Chondrocyte (in vitro differentiated cells): ENCODE results near the gene AP1G2. TPM values are rescaled to one million over a fixed set of nuclear protein-coding genes. Genes with fewer than 3 reads are reported as not detected.

Source experiments
- DNase-seq: peaks from one replicate; pipeline ENCODE4 v3.0.0; 2021; ENCODE audit warnings: mixed read lengths, low spot score
- H3K27ac Mint-ChIP-seq: one replicate; pipeline ENCODE4 v1.8.0; 2021; ENCODE audit warnings: mild to moderate bottlenecking, moderate library complexity, mixed read lengths; ENCODE audit not compliant: unreplicated experiment
- H3K27me3 Mint-ChIP-seq: 2 replicates; pipeline ENCODE4 v1.8.0; 2021; ENCODE audit warnings: low read depth, mixed read lengths
- H3K36me3 Mint-ChIP-seq: 2 replicates; pipeline ENCODE4 v1.8.0; 2021; ENCODE audit warnings: low read depth, mixed read lengths
- H3K4me1 Mint-ChIP-seq: 2 replicates; pipeline ENCODE4 v1.8.0; 2021; ENCODE audit warnings: low read depth, mild to moderate bottlenecking, mixed read lengths
- H3K4me3 Mint-ChIP-seq: one replicate; pipeline ENCODE4 v1.8.0; 2021; ENCODE audit warnings: mild to moderate bottlenecking, moderate library complexity, mixed read lengths; ENCODE audit not compliant: unreplicated experiment
- H3K9me3 Mint-ChIP-seq: 2 replicates; pipeline ENCODE4 v1.8.0; 2021; ENCODE audit warnings: low read depth, mixed read lengths
- CTCF ChIP-seq: fragments of 200-600 bp; sonication (generic); IDR thresholded peaks from 2 replicates; pipeline ENCODE4 v1.5.0; 2021; ENCODE audit warnings: antibody characterized with exemption, mild to moderate bottlenecking, moderate library complexity
- total RNA-seq: library from RNA; stranded (reverse); gene quantifications from 3 replicates; pipeline ENCODE4 v1.2.1, GENCODE V29; 2021

Gene AP1G2
- total RNA-seq, 1 donor from 2014 or later = 16.4 TPM

- Mint-ChIP-seq H3K27ac (no peak overlapping the region), H3K27me3 (no peaks in the 10 kb centered on the region), H3K9me3 (no peaks in the 10 kb centered on the region), H3K4me1 (peaks cover 22% of the 10 kb centered on the region), H3K36me3 (peaks cover 6% of the 10 kb centered on the region), H3K4me3 (no peak overlapping the region)
- peak; percentile 37 for DNase-seq
- TF ChIP-seq CTCF = no peak
Measured at GRCh38 chr14:23561259-23561658, 6.3 kb downstream of the AP1G2 start.

DNA sequence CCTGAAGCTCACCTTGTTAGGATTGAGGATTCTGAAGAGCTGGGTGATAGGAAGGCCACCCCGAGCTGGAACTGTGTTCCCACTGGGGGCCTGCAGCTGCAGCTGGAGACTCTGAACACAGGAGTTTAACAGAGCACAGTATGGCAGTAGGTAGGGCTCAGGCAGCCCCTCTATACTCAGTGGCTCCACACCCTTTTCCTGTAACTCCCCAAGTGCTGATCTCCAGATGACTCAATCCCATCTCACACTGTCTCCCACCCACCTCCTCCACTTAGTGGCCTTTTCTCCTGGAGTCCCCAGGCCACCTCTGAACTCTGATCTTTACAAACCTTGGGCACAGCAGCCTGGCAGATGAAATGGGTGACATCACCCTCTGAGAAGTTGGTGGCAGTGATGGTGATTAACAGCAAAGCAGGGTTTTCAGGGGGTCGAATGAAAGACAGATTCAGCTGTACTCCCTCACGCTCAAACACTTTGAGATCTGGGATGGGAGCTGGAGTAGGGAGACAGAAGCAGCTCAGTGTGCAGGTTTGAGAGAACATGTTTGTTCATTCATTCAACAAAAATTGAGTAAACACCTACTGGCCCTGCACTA lies 7.6 kb downstream of the AP1G2 start:
- Mint-ChIP-seq H3K4me3 (no peak overlapping the region), H3K4me1 (peaks cover 27% of the 10 kb centered on the region), H3K27ac (no peak overlapping the region), H3K27me3 (no peaks in the 10 kb centered on the region), H3K9me3 (no peaks in the 10 kb centered on the region), H3K36me3 (peaks cover 6% of the 10 kb centered on the region)
- no peak for TF ChIP-seq CTCF
- DNase-seq = no peak

DNA sequence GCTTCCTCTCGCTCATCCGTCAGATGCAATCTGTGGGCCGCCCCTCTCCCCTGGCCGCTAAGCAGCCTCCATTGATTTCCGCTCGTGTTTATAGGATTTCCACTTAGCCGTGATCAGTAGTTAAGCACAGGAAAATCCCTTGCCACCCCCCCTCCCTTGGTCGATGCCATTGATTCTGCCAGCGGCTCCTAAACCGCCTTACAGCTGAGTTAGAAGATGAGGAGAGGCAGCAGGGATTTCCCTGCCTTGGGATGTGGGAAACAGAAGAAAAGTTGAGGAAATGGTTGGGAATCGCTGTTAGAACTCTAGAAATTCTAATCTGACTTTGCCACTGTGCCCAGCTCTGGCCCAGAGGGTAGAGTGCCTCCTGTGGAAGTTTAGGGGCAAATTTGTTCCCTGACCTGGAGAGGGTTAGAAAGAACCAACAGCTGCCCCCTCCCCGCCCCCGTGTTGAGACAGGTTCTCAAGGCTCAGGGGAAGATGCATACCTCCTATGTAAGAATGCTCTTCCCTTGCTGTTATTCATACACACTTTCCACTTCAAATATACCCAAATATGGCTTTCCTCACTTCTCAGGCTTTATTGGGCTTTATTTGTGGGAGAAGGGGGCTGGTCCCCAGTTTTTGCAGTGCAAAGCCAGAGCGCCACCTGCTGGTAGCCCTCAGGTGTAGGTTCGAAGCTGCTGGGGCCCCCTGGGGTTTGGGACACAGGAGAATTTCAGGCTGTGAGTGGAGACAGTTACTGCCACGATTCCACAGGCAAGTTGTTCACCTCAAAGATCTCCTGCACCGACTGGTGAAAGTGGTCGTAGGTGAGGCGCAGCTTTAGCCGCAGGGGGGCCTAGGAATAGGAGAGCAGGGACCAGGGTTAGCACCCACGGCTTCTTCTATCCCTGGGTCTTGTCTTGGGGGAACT lies 8.3 kb downstream of the AP1G2 start:
- Mint-ChIP-seq H3K4me3 (no peak overlapping the region), H3K36me3 (peaks cover 6% of the 10 kb centered on the region), H3K27me3 (no peaks in the 10 kb centered on the region), H3K27ac (no peak overlapping the region), H3K4me1 (peaks cover 31% of the 10 kb centered on the region), H3K9me3 (no peaks in the 10 kb centered on the region)
- peak; percentile 40 for DNase-seq
- peak; percentile 92 for TF ChIP-seq CTCF

DNA sequence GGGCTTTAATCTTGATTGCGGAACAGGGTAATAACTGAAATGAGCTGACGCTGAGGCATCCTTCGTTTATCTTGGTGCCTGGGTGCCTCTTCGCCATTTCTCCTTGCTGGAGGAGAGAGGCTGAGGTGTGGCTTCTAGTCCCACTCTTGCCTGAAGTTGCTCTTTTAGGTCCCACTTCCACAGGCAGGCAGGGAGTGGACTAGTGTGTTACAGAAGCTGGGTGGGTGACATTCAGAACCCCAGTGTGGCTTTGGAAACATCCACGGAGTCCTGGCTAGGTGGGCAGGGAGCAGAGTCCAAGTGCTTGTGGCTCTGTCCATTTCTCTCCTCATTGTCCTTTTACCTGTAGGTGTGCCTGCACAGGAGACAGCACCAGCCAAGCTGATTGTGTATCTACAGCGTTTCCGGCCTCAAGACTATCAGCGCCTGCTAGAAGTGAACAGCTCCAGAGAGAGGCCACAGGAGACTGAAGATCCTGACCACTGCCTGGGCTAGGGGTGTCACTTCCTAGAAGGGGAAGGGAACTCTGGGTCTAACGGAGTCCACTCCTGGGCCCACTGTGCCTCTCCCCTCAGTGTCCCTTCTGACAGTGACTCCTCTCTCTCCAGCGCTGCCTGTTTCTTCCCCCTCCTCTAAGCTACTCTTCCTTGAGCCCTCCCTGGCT lies 9.1 kb downstream of the AP1G2 start:
- DNase-seq = peak; percentile 36
- Mint-ChIP-seq H3K4me1 (peaks cover 31% of the 10 kb centered on the region), H3K27me3 (no peaks in the 10 kb centered on the region), H3K36me3 (peaks cover 6% of the 10 kb centered on the region), H3K27ac (no peak overlapping the region), H3K9me3 (no peaks in the 10 kb centered on the region), H3K4me3 (no peak overlapping the region)
- no peak for TF ChIP-seq CTCF

DNA sequence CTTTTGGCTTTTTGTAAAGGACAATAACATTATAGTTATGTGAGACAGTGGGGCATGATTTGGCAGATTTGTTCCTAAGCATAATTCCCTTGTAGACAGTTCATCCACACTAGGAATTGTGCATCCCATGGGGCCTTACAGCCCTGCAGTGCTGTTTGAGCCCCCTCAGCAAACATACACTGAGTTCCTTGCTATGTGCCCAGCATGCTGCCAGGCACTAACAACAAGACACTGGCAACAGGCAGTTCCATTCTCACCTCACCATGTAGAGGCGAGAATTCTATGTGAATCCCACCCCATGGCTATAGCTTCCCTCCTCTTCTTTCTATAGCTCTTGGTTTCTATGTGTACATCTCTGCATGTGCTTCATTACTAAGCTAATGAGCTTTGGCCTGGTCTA lies 9.6 kb downstream of the AP1G2 start:
- peak overlapping the region; percentile 0 for H3K27ac Mint-ChIP-seq
- H3K9me3 Mint-ChIP-seq = no peaks in the 10 kb centered on the region
- DNase-seq = no peak
- no peaks in the 10 kb centered on the region for H3K27me3 Mint-ChIP-seq
- peaks cover 6% of the 10 kb centered on the region for H3K36me3 Mint-ChIP-seq
- TF ChIP-seq CTCF = no peak
- peaks cover 31% of the 10 kb centered on the region for H3K4me1 Mint-ChIP-seq
- peak overlapping the region; percentile 50 for H3K4me3 Mint-ChIP-seq
